Measurements from ENCODE around the gene GASK1A.

The GASK1A gene

DNA sequence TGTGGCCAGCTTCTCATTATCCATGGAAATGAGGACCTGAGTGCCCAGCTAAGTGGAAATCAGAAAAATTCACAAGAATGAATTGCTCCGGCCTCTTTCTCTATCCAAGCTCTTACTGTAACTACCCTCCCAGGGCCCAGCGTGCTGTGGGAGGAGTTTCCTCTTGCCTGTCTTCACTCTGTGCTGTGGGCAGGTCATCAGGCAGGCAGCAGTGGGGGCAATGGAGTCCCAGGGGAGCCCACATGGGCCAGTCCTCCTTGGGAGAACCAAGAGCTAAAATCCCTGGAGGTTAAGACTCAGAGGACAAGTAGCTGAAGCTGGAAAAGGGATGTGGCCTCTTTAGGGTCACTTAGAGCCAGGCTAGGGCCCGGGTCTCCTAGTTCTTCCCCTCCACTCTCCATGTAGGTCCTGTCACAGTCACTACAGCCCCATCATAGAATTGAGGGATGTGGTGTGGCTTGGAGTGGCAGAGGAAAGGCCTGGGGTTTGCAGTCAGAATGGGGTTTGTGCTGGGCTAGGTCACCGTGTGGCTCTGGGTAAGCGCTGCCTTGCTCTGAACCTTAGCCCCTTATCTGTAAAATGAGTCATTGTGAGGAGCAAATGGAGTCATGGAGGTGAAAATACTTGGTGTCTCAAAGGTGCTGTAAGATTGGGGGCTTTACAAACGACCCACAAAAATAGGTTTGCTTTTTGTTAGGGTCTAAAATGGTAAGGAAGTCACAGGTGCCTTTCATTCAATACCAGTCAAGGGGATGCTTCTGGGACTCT, 3.7 kb downstream of the GASK1A start:
- no peak for DNase-seq (ENCODE audit: low read depth in 2 of 2)

DNA sequence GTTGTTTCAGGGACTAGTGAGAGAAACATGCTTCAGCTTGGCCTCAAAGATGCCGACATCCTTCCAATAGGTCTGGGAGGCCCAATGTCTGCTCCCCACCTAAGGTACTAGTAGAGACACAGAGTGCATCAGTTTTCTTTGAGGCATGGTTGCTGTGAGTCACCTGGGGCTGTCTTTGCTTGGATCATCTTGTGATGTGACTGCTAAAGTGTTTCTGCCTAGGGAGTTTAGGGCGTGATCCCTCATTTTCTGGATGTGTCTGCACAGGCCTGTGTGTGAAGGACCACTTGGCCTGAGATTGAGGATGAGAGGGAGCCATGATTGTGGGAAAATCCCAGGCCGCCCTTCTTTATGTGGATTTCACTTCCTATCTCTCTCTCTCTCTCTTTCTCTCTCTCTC, 4.8 kb downstream of the GASK1A start:
- no peak for DNase-seq (ENCODE audit: low read depth in 2 of 2)

DNA sequence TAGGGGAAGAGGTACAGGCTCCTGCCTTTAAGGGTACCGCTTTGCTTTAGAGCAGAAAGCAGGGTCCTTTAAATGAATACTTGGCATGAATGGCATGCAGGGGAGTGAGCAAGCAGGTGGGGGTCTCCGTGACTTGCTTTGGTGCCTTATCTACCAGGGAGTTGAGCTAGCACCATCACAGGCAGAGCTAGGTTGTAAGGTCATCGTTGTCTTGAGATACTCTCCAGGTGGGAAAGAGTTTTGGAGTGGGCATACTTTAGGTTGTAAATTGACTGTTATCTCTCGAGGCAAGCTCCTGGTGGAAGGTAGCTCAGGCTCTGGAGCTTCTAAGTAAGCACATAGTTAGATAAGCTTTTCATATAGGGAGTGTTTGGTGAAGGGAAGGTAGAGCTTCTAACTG, 5.6 kb downstream of the GASK1A start:
- no peak for DNase-seq (ENCODE audit: low read depth in 2 of 2)

DNA sequence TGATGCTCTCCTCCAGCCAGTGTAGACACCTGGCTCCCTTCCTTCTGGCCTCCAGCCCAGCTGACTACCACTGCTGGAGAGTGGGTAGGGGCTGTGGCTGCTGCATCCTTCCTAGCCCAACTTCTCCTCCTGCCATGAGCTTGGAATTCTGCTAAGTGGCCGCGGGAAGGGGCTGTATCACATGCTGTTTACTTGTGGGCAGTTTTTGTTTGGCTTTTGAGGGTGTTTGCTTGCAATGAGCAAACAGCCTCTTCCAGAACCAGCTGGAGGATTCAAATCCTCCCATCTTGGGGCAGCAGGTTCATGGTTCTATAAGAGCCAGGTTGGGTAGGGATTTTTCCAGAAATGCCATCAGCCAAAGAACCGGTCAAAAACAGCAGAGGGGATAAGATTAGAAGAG, 9.0 kb downstream of the GASK1A start:
- no peak for DNase-seq (ENCODE audit: low read depth in 2 of 2)

DNA sequence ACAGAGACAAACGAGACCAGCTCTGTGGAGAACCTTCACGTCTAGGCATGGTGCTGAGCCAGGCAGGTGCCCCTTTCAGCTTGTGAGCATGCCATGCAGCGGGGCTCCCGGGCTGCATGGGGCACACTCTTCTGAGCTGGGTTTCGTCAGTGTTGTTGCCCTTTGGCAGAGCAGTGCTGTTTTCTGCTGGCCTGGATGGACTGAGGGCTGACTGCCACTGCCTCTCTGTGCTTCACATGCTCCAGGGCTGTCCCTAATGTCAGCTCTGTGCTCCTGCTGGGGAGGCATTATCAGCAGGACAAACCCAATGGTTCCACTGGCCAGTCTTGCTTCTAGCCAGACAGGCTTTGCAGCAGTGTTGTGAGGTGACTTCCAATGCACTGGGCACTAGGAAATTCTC, 9.5 kb downstream of the GASK1A start:
- DNase-seq (ENCODE audit: low read depth in 2 of 2) = no peak

DNA sequence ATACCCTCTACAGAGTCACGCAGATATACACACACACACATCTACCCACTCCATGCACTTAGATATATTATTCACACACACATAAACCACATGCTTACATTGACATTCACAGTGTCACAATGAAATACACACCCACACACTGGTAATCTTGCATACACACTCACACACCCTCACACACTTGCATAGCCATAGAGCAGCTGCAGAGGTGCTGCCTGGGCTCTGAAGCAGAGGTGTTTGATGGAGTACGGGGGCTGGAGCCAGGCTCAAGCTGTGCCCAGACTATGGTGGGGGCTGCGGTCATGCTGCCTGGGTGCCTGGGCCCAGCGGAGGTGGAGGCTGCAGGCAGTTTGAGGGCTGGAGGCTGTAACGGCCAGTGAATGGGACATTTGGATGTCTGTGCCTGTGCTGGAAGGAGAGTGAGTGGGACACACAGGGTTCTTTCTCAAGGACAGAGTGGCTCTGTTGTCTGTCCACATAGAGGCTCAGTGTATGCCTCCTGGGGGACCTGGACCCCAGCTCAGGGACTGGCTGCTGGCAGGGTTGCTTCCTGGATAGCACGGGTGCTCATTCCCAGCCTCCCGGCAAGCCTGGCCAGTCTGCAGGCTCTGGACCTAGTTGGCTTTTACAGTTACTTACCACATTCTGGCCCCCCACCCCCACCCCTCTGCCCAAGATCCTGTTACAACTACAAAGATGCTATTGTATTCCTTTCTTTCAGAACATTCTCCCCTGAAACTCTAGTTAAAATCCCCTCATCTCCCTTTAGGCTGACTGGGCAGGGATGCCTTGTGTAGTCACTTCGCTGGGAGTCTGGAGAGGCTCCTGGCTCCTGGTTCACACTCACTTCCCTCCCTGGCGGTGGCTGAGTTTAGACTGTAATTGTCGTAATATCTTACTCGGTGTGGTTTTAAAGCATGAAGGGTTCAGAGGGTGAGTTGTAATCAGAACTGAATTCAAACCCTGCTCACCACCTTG, 12.5 kb downstream of the GASK1A start:
- DNase-seq (ENCODE audit: low read depth in 2 of 2) = no peak

DNA sequence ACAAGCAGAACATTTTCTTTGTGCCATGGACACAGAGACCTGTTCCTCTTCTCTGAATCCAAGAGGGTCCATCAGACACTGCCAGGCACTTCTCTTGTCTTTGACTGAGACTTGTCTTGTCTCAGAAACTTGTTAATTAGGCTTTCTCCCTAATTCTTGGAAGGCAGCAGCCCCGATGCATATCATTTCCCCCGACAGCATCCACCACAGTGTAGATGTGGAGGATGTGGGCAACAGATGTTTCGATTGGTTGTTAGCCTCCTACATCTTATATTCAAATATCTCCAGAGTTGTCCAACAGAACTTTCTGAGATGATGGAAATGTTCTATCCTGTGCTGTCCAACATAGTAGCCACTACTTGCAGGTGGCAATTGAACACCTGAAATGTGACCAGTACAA, 15.5 kb downstream of the GASK1A start:
- no peak for DNase-seq (ENCODE audit: low read depth in 2 of 2)

DNA sequence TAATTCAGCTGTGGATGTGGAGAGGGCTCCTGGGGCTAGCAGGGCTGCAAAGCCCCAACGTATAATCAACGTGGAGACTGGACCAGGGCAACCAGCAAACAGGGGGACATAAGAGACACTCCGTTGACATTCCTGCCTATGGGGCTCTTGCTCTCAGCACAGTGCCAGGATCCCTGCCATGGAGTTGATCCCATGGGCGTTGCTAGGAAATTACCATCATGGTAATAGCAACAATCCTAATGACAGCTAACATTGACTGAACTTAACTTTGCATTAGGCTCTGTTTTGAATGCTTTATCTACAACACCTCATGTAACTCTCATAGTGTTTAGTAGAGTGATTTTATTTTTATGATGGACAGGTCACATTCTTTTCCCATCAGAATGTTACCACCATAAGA, 16.9 kb downstream of the GASK1A start:
- no peak for DNase-seq (ENCODE audit: low read depth in 2 of 2)

DNA sequence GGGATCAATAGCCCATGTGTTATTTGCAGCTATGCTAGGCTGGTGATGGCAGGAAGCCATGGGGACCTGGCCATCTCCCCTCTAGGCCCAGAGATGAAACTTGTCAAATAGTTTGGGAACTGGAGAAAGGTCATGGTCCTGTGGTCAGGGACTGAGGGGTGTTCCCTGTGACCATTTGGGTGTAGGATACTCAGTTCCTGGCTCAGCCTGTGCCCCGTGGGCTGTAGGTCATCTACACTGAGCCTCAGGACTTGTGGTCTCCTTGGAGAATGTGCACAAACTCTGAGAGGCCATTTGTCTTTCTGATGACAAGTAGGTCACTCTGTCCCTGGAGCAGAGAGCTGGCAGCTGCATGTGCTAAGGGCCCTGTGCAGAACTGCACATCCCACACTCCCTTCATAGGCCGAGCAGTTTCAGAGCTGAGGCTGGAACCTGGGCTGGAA, 17.5 kb downstream of the GASK1A start:
- DNase-seq (ENCODE audit: low read depth in 2 of 2) = no peak

DNA sequence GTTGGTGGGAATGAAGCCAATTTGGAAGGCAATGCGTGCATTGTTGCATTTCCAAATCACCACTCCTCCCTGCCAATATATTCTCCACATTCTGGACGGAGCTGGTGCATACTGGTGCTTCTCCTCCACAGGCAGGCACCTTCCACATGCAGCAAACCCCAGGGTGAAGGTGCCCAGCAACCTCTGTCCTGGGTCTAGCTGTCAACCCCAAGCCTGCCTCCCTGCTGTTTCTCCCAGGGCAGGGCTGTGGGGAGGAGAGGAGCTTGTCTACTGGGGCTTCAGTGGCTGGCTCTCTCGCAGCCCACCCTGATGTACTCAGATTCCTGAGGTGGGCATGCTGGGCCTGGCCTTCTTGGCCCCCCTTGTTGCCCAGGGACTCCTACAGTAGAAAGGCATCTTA, 20.1 kb downstream of the GASK1A start:
- no peak for DNase-seq (ENCODE audit: low read depth in 2 of 2)

DNA sequence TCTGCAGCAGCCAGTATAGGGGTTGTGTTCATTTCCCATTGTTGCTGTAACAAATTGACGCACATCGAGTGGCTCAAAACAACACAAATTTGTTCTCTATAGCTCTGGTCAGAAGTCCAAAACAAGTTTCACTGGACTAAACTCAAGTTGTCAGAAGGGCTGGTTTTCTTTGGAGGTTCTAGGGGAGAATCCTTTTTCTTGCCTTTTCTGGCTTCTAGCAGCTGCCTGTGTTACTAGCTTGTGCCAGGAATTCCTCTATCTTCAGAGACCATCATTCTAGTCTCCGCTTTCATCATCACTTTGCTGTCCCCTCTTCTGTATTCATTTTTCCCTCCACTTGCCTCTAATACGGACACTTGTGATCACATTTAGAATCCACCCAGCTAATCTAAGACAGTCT, 20.5 kb downstream of the GASK1A start:
- no peak for DNase-seq (ENCODE audit: low read depth in 2 of 2)

DNA sequence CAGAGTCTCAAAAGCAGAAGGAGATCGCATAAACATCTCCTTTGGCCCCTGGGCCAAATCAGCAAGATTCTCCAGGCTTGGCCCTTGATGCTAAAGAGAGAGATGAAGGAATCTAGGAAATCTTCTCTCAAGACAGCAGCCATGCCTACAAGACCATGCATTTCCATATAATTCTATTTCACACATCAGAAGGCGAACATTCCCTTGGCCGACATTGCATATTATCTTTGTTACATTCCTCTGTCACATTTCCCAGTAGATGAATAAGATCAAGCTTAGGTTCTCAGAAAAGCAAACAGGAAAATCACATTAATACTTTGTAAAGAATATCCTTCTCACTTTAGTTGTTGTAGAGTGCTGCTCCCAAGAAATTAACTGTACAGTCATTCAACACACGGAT, 21.3 kb downstream of the GASK1A start:
- DNase-seq (ENCODE audit: low read depth in 2 of 2) = no peak

DNA sequence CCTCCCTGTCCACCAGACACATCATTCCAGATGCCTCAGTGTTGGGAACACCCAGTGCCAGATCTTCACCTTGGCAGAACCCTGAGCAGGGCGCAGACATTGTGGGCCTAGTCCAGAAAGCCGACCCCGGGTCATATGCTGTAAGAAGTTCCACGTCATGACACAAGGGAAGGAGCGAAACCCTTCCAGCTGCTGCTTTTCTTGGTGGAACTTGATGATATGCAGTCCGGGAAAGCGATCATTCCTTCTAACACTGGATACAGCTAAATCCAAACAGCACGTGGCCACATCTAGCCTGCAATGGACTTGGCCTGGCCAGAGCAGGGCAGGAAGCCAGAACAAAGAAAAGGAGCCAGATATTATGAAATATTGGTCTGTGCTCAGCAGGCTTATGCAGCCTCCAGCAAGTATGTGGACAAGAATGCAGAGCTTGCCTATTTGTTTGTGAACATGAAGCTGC, 22.0 kb downstream of the GASK1A start:
- no peak for DNase-seq (ENCODE audit: low read depth in 2 of 2)

DNA sequence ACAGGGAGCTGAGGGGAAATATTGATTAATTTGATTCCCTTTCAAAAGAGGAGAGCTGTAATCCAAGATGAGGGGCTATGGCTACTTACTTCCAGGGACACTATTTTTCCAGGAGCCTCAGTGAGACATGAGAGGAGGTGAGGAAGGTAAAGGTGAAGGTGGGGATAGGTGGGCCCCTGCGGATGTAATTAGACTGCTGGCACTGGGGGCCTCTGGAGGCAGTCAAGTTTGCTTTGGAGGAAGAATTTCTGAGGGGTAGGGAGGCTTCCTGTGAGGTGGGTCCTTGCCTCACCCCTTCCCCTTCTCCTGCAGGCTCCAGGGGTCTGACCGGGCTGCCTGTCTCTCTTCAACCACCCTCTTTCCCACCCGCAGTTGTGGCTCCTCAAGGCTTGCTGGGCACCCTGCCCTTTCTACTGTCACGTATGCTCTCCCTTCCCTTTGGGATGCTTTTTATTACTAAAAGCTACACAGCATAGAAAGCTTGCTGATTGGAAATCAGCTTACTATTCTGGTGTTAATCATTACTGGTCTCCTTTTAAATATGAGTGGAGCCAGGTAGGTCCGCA, 22.5 kb downstream of the GASK1A start:
- DNase-seq (ENCODE audit: low read depth in 2 of 2) = no peak

DNA sequence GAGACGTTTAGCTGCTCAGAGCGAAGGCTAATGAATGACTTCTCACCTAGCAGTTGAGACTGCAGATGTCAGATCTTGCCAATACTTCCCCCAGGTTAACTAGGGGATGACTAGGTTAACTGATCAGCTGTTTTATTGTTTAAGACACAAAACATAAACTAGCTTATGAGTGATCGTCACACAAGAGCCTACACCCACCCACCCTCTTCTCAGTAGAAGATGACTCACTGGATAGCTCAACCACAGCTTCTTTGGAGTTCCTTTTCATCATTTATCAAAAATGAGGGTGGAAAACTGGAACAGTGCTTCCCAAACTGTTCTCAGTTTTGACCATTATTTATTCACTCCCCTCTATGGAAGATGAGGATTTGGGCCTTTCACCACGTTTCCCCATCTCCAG, 25.2 kb downstream of the GASK1A start:
- no peak for DNase-seq (ENCODE audit: low read depth in 2 of 2)

DNA sequence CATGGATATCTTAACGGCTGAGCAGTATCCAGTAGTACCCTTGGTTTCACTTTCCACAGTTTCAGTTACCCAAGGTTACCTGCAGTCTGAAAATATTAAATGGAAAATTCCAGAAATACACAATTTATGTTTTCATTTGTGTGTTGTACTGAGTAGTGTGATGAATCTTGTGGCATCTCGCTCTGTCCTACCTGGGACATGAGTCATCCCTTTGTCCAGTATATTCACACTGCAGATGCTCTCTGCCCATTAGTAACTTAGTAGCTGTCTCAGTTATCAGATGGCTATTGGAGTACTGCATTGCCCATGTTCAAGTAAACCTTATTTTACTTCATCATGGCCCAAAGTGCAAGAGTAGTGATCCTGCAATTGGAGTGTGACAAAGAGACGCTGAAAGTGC, 26.1 kb downstream of the GASK1A start:
- no peak for DNase-seq (ENCODE audit: low read depth in 2 of 2)

DNA sequence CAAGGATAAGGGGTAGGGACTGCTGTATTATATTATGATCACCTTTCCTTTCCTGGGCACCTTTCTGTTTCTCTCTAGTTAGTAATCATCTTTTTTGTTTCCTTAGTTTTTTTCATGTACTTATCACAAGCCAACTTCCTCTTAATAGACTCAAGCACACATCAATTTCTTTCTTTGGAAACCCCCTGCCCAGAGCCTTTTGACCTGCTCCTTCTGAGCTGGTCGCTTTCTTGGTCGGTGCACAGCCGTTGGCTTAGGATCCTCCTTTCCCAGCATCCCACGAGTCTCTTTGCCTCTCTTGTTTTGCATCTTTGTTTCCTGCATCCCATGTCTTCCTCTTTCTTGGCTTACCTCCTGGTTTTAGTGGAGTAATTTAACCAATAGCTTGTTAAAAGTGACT, 26.9 kb downstream of the GASK1A start:
- DNase-seq (ENCODE audit: low read depth in 2 of 2) = no peak

DNA sequence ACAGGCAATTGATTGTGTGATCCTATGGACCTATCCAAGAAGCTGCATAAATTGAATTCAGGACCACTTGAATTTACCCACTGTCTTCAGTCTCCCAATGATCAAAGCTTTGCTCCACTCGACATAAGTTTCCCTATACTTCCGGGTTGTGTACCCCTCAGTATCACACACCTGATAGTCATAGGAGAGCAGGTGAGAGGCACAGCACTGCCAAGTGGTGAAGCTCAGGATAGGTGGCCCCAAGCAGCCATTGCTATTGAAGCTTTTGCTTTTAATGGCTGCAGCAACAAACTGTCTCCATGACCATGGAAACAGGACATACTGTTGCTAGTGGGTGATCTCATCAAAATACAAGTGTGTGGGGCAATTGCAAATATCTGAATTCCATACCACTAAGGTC, 27.7 kb downstream of the GASK1A start:
- no peak for DNase-seq (ENCODE audit: low read depth in 2 of 2)

DNA sequence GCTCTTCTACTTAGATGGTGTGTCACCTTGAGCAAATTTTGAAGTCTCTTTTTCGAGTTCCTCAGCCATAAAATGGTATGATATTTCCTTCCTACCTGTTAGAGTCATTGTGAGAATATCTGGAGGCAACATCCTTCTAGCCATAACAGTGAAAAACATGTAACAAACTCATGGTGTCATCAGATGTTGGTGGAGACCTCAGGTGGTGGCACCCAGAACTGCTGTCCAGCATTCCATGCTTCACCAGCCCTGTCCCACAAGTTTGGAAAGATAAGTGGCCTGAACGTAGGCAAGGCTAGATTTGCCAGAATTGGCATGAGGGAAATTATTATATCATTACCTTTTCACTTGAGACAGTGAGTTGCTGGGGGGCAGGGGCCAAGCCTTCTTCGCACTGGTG, 30.4 kb downstream of the GASK1A start:
- DNase-seq (ENCODE audit: low read depth in 2 of 2) = no peak

DNA sequence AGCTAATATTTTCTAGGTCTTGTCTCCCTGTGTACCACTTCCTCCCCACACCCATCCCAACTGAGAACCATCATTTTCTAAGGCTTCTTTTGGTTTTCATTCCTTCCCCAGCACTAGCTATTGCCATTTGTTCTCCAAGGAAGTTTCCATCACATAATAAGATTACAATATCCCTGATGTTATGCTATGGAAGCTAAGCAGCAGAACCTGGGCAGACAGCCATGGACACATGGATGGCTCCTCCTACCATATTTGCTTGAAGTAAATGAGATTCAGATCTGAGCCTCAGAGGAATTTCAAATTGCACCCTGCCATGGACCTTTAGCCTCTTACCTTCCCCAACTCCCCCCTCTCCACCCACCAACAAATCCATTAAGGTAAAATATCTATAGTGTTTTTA, 31.5 kb downstream of the GASK1A start:
- no peak for DNase-seq (ENCODE audit: low read depth in 2 of 2)

DNA sequence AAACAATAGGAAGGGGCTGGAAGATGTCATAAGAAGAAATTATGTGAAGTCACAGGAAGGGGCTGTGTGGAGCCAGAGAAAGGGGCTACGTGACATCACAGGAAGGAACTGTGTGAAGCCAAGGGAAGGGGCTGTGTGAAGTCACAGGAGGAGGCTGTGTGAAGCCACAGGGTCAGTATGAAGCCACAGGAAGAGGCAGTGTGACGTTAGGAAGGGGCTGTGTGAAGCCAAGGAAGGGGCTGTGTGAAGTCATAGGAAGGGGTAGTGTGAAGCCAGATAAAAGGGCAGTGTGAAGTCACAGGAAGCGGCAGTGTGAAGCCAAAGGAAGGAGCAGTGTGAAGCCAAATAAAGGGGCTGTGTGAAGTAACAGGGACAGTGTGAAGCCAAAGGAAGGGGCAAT, 32.5 kb downstream of the GASK1A start:
- no peak for DNase-seq (ENCODE audit: low read depth in 2 of 2)

DNA sequence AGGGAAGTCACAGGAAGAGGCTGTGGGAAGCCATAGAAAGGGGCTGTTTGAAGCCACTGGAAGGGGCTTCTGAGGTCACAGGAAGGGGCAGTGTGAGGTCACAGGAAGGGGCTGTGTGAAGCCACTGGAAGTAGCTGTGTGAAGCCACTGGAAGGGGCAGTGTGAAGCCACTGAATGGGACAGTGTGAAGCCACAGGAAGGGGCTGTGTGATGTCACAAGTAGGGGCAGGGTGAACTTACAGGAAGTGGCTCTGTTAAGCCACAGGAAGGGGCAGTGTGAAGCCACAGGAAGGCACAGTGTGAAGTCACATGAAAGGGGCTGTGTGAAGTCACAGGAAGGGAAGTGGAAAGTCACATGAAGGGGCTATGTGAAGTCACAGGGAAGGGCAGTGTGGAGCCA, 33.1 kb downstream of the GASK1A start:
- DNase-seq (ENCODE audit: low read depth in 2 of 2) = no peak

DNA sequence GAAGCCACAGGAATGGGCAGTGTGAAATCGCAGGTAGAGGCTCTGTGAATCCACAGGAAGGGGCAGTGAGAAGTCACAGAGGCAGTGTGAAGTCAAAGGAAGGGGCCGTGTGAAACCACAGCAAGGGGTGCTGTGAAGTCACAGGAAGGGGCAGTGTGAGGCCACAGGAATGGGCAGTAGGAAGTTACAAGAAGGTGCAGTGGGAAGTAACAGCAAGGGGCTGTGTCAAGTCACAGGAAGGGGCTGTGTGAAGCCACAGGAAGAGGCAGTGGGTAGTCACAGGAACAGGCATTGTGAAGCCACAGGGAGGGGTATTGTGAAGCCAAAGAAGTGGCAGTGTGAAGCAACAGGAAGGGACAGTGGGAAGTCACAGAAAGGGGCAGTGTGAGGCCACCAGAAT, 34.1 kb downstream of the GASK1A start:
- no peak for DNase-seq (ENCODE audit: low read depth in 2 of 2)

Measured in stimulated activated CD8-positive, alpha-beta memory T cell treated with anti-CD3 and anti-CD28 coated beads, Interleukin-7, amount 100 ng/mL, for 1 hour (primary cell).